ENCODE results near the gene MAN1B1.

Gene MAN1B1

GRCh38 chr9:137140151-137141012 lies 53.6 kb downstream of the MAN1B1 start:
- WGBS, 2 experiments: 63% methylated on average over 26 of the region's 26 CpGs
- no peaks in the 10 kb centered on the region for H3K36me3 ChIP-seq (ENCODE audit: control insufficient read depth, insufficient read depth, low read length)

GRCh38 chr9:137141050-137141810 lies 54.4 kb downstream of the MAN1B1 start:
- no peak overlapping the region for H3K4me3 ChIP-seq (ENCODE audit: insufficient read depth, low read depth, low read length)
- H3K27me3 ChIP-seq (ENCODE audit: control insufficient read depth, insufficient read depth, low read length, poor library complexity, severe bottlenecking): peaks cover 87% of the 10 kb centered on the region
- no peaks in the 10 kb centered on the region for H3K4me1 ChIP-seq (ENCODE audit: control insufficient read depth, insufficient read depth, low read length)
- no peak overlapping the region for H3K27ac ChIP-seq (ENCODE audit: insufficient read depth, low read depth, low read length, poor library complexity, severe bottlenecking)
- WGBS, 2 experiments: 78 to 79% methylated on average over 17 of the region's 17 CpGs
- no peaks in the 10 kb centered on the region for H3K36me3 ChIP-seq (ENCODE audit: control insufficient read depth, insufficient read depth, low read length)
- no peaks in the 10 kb centered on the region for H3K9me3 ChIP-seq (ENCODE audit: control insufficient read depth, low read length)

More at GRCh38 chr9:137140151-137141012, 53.6 kb downstream of the MAN1B1 start:
- Histone ChIP-seq H3K9me3 (ENCODE audit: control insufficient read depth, low read length) (no peaks in the 10 kb centered on the region), H3K4me3 (ENCODE audit: insufficient read depth, low read depth, low read length) (no peak overlapping the region), H3K27ac (ENCODE audit: insufficient read depth, low read depth, low read length, poor library complexity, severe bottlenecking) (no peak overlapping the region), H3K27me3 (ENCODE audit: control insufficient read depth, insufficient read depth, low read length, poor library complexity, severe bottlenecking) (peaks cover 88% of the 10 kb centered on the region), H3K4me1 (ENCODE audit: control insufficient read depth, insufficient read depth, low read length) (no peaks in the 10 kb centered on the region)

- H3K9me3 ChIP-seq (ENCODE audit: control insufficient read depth, low read length): no peaks in the 10 kb centered on the region
- no peak overlapping the region for H3K4me3 ChIP-seq (ENCODE audit: insufficient read depth, low read depth, low read length)
- no peak overlapping the region for H3K27ac ChIP-seq (ENCODE audit: insufficient read depth, low read depth, low read length, poor library complexity, severe bottlenecking)
- peaks cover 83% of the 10 kb centered on the region for H3K27me3 ChIP-seq (ENCODE audit: control insufficient read depth, insufficient read depth, low read length, poor library complexity, severe bottlenecking)
- no peaks in the 10 kb centered on the region for H3K36me3 ChIP-seq (ENCODE audit: control insufficient read depth, insufficient read depth, low read length)
- H3K4me1 ChIP-seq (ENCODE audit: control insufficient read depth, insufficient read depth, low read length): no peaks in the 10 kb centered on the region
- WGBS, 2 experiments: 78 to 80% methylated on average over 24 of the region's 24 CpGs
Observed at GRCh38 chr9:137141976-137142936, 55.5 kb downstream of the MAN1B1 start.

GRCh38 chr9:137143459-137143858 lies 56.7 kb downstream of the MAN1B1 start:
- Histone ChIP-seq H3K4me3 (ENCODE audit: insufficient read depth, low read depth, low read length) (no peak overlapping the region), H3K36me3 (ENCODE audit: control insufficient read depth, insufficient read depth, low read length) (no peaks in the 10 kb centered on the region), H3K4me1 (ENCODE audit: control insufficient read depth, insufficient read depth, low read length) (no peaks in the 10 kb centered on the region), H3K27me3 (ENCODE audit: control insufficient read depth, insufficient read depth, low read length, poor library complexity, severe bottlenecking) (peaks cover 78% of the 10 kb centered on the region), H3K27ac (ENCODE audit: insufficient read depth, low read depth, low read length, poor library complexity, severe bottlenecking) (no peak overlapping the region), H3K9me3 (ENCODE audit: control insufficient read depth, low read length) (no peaks in the 10 kb centered on the region)
- 61 to 65% methylated on average over 4 of the region's 4 CpGs for WGBS, 2 experiments

GRCh38 chr9:137145731-137146526 lies 59.1 kb downstream of the MAN1B1 start:
- Histone ChIP-seq H3K9me3 (ENCODE audit: control insufficient read depth, low read length) (no peaks in the 10 kb centered on the region), H3K27me3 (ENCODE audit: control insufficient read depth, insufficient read depth, low read length, poor library complexity, severe bottlenecking) (peaks cover 56% of the 10 kb centered on the region), H3K36me3 (ENCODE audit: control insufficient read depth, insufficient read depth, low read length) (no peaks in the 10 kb centered on the region), H3K4me1 (ENCODE audit: control insufficient read depth, insufficient read depth, low read length) (no peaks in the 10 kb centered on the region), H3K4me3 (ENCODE audit: insufficient read depth, low read depth, low read length) (no peak overlapping the region), H3K27ac (ENCODE audit: insufficient read depth, low read depth, low read length, poor library complexity, severe bottlenecking) (no peak overlapping the region)
- 55 to 58% methylated on average over 48 to 49 of the region's 49 CpGs for WGBS, 2 experiments

- no peaks in the 10 kb centered on the region for H3K4me1 ChIP-seq (ENCODE audit: control insufficient read depth, insufficient read depth, low read length)
- WGBS, 2 experiments: 82 to 85% methylated on average over 9 of the region's 9 CpGs
- peaks cover 50% of the 10 kb centered on the region for H3K27me3 ChIP-seq (ENCODE audit: control insufficient read depth, insufficient read depth, low read length, poor library complexity, severe bottlenecking)
- no peaks in the 10 kb centered on the region for H3K9me3 ChIP-seq (ENCODE audit: control insufficient read depth, low read length)
- H3K4me3 ChIP-seq (ENCODE audit: insufficient read depth, low read depth, low read length): no peak overlapping the region
- H3K36me3 ChIP-seq (ENCODE audit: control insufficient read depth, insufficient read depth, low read length): no peaks in the 10 kb centered on the region
- H3K27ac ChIP-seq (ENCODE audit: insufficient read depth, low read depth, low read length, poor library complexity, severe bottlenecking): no peak overlapping the region
Observed at GRCh38 chr9:137146527-137146918, 59.7 kb downstream of the MAN1B1 start.

- peaks cover 43% of the 10 kb centered on the region for H3K27me3 ChIP-seq (ENCODE audit: control insufficient read depth, insufficient read depth, low read length, poor library complexity, severe bottlenecking)
- H3K9me3 ChIP-seq (ENCODE audit: control insufficient read depth, low read length): no peaks in the 10 kb centered on the region
- H3K27ac ChIP-seq (ENCODE audit: insufficient read depth, low read depth, low read length, poor library complexity, severe bottlenecking): no peak overlapping the region
- no peaks in the 10 kb centered on the region for H3K36me3 ChIP-seq (ENCODE audit: control insufficient read depth, insufficient read depth, low read length)
- H3K4me3 ChIP-seq (ENCODE audit: insufficient read depth, low read depth, low read length): no peak overlapping the region
- WGBS, 2 experiments: 90 to 91% methylated on average over 26 of the region's 26 CpGs
- no peaks in the 10 kb centered on the region for H3K4me1 ChIP-seq (ENCODE audit: control insufficient read depth, insufficient read depth, low read length)
Observed at GRCh38 chr9:137147091-137147792, 60.5 kb downstream of the MAN1B1 start.

- Histone ChIP-seq H3K36me3 (ENCODE audit: control insufficient read depth, insufficient read depth, low read length) (no peaks in the 10 kb centered on the region), H3K4me3 (ENCODE audit: insufficient read depth, low read depth, low read length) (no peak overlapping the region), H3K27ac (ENCODE audit: insufficient read depth, low read depth, low read length, poor library complexity, severe bottlenecking) (no peak overlapping the region), H3K27me3 (ENCODE audit: control insufficient read depth, insufficient read depth, low read length, poor library complexity, severe bottlenecking) (peaks cover 37% of the 10 kb centered on the region), H3K9me3 (ENCODE audit: control insufficient read depth, low read length) (no peaks in the 10 kb centered on the region), H3K4me1 (ENCODE audit: control insufficient read depth, insufficient read depth, low read length) (no peaks in the 10 kb centered on the region)
- 60 to 63% methylated on average over 24 of the region's 24 CpGs for WGBS, 2 experiments
Observed at GRCh38 chr9:137147793-137148160, 61.0 kb downstream of the MAN1B1 start.

- Histone ChIP-seq H3K4me3 (ENCODE audit: insufficient read depth, low read depth, low read length) (no peak overlapping the region), H3K4me1 (ENCODE audit: control insufficient read depth, insufficient read depth, low read length) (no peaks in the 10 kb centered on the region), H3K27me3 (ENCODE audit: control insufficient read depth, insufficient read depth, low read length, poor library complexity, severe bottlenecking) (peaks cover 33% of the 10 kb centered on the region), H3K36me3 (ENCODE audit: control insufficient read depth, insufficient read depth, low read length) (no peaks in the 10 kb centered on the region), H3K27ac (ENCODE audit: insufficient read depth, low read depth, low read length, poor library complexity, severe bottlenecking) (no peak overlapping the region), H3K9me3 (ENCODE audit: control insufficient read depth, low read length) (no peaks in the 10 kb centered on the region)
- 84 to 85% methylated on average over 27 of the region's 27 CpGs for WGBS, 2 experiments
Observed at GRCh38 chr9:137148242-137148641, 61.5 kb downstream of the MAN1B1 start.

Measured in ectodermal cell (in vitro differentiated cells).